Measurements from ENCODE around the gene HECW1.

HECW1 gene

GRCh38 chr7:43438897-43439479 lies 326.5 kb downstream of the HECW1 start:
- Mint-ChIP-seq H3K36me3 (no peaks in the 10 kb centered on the region), H3K27ac (no peak overlapping the region), H3K9me3 (no peaks in the 10 kb centered on the region), H3K4me1 (peaks cover 5% of the 10 kb centered on the region), H3K4me3 (no peak overlapping the region)
- ATAC-seq (no peak), DNase-seq (ENCODE audit: low spot score in 2 of 2) (no peak)

GRCh38 chr7:43439631-43440401 lies 327.4 kb downstream of the HECW1 start:
- H3K9me3 Mint-ChIP-seq, result no peaks in the 10 kb centered on the region
- DNase-seq (ENCODE audit: low spot score in 2 of 2) (peak; percentile 32 to 70), ATAC-seq (peak; percentile 79)
- H3K27ac Mint-ChIP-seq, result no peak overlapping the region
- H3K4me1 Mint-ChIP-seq, result peaks cover 5% of the 10 kb centered on the region
- no peaks in the 10 kb centered on the region for H3K36me3 Mint-ChIP-seq
- no peak overlapping the region for H3K4me3 Mint-ChIP-seq

- ATAC-seq (no peak), DNase-seq (ENCODE audit: low spot score in 2 of 2) (no peak)
- Mint-ChIP-seq H3K27ac (no peak overlapping the region), H3K4me3 (no peak overlapping the region), H3K9me3 (no peaks in the 10 kb centered on the region), H3K4me1 (peaks cover 5% of the 10 kb centered on the region), H3K36me3 (no peaks in the 10 kb centered on the region)
These were observed 329.0 kb downstream of the HECW1 start for GRCh38 chr7:43441231-43442130.

GRCh38 chr7:43443381-43443780 lies 330.9 kb downstream of the HECW1 start:
- DNase-seq (ENCODE audit: low spot score in 2 of 2) (no peak), ATAC-seq (no peak)
- H3K4me1 Mint-ChIP-seq, result peaks cover 5% of the 10 kb centered on the region
- no peak overlapping the region for H3K27ac Mint-ChIP-seq
- H3K4me3 Mint-ChIP-seq, result no peak overlapping the region
- H3K36me3 Mint-ChIP-seq, result no peaks in the 10 kb centered on the region
- no peaks in the 10 kb centered on the region for H3K9me3 Mint-ChIP-seq

GRCh38 chr7:43444711-43445578 lies 332.5 kb downstream of the HECW1 start:
- peak; percentile 17 for ATAC-seq
- Mint-ChIP-seq H3K36me3 (no peaks in the 10 kb centered on the region), H3K4me3 (no peak overlapping the region), H3K4me1 (peaks cover 5% of the 10 kb centered on the region), H3K9me3 (no peaks in the 10 kb centered on the region), H3K27ac (no peak overlapping the region)
- DNase-seq (ENCODE audit: low spot score in 2 of 2), result no peak

- Mint-ChIP-seq H3K9me3 (no peaks in the 10 kb centered on the region), H3K36me3 (no peaks in the 10 kb centered on the region), H3K4me1 (no peaks in the 10 kb centered on the region), H3K4me3 (no peak overlapping the region), H3K27ac (no peak overlapping the region)
- ATAC-seq, result no peak
- DNase-seq (ENCODE audit: low spot score in 2 of 2), result no peak
These were observed 337.1 kb downstream of the HECW1 start for GRCh38 chr7:43449577-43449976.

GRCh38 chr7:43450894-43451293 lies 338.4 kb downstream of the HECW1 start:
- no peak for ATAC-seq
- no peaks in the 10 kb centered on the region for H3K4me1 Mint-ChIP-seq
- DNase-seq (ENCODE audit: low spot score in 2 of 2), result no peak
- H3K36me3 Mint-ChIP-seq, result no peaks in the 10 kb centered on the region
- no peaks in the 10 kb centered on the region for H3K9me3 Mint-ChIP-seq
- H3K27ac Mint-ChIP-seq, result no peak overlapping the region
- H3K4me3 Mint-ChIP-seq, result no peak overlapping the region

GRCh38 chr7:43454936-43455518 lies 342.6 kb downstream of the HECW1 start:
- H3K4me3 Mint-ChIP-seq, result no peak overlapping the region
- H3K36me3 Mint-ChIP-seq, result no peaks in the 10 kb centered on the region
- no peaks in the 10 kb centered on the region for H3K4me1 Mint-ChIP-seq
- no peak for ATAC-seq
- DNase-seq (ENCODE audit: low spot score in 2 of 2), result peak in 1 of 2 donors; percentile 43
- no peak overlapping the region for H3K27ac Mint-ChIP-seq
- H3K9me3 Mint-ChIP-seq, result no peaks in the 10 kb centered on the region

- Mint-ChIP-seq H3K27ac (no peak overlapping the region), H3K4me3 (no peak overlapping the region), H3K36me3 (no peaks in the 10 kb centered on the region), H3K4me1 (peaks cover 3% of the 10 kb centered on the region), H3K9me3 (no peaks in the 10 kb centered on the region)
- ATAC-seq (no peak), DNase-seq (ENCODE audit: low spot score in 2 of 2) (no peak)
These were observed 343.8 kb downstream of the HECW1 start for GRCh38 chr7:43456200-43456599.

GRCh38 chr7:43458330-43459018 lies 346.0 kb downstream of the HECW1 start:
- no peaks in the 10 kb centered on the region for H3K36me3 Mint-ChIP-seq
- no peaks in the 10 kb centered on the region for H3K9me3 Mint-ChIP-seq
- H3K4me1 Mint-ChIP-seq, result peaks cover 9% of the 10 kb centered on the region
- DNase-seq (ENCODE audit: low spot score in 2 of 2), result no peak
- no peak for ATAC-seq
- no peak overlapping the region for H3K4me3 Mint-ChIP-seq
- H3K27ac Mint-ChIP-seq, result no peak overlapping the region

- DNase-seq (ENCODE audit: low spot score in 2 of 2), result no peak
- Mint-ChIP-seq H3K27ac (no peak overlapping the region), H3K36me3 (no peaks in the 10 kb centered on the region), H3K4me1 (peaks cover 9% of the 10 kb centered on the region), H3K9me3 (no peaks in the 10 kb centered on the region), H3K4me3 (no peak overlapping the region)
- no peak for ATAC-seq
These were observed 346.5 kb downstream of the HECW1 start for GRCh38 chr7:43459019-43459337.

- DNase-seq (ENCODE audit: low spot score in 2 of 2) (no peak), ATAC-seq (peak; percentile 72)
- Mint-ChIP-seq H3K4me3 (no peak overlapping the region), H3K27ac (no peak overlapping the region), H3K4me1 (peaks cover 13% of the 10 kb centered on the region), H3K36me3 (no peaks in the 10 kb centered on the region), H3K9me3 (no peaks in the 10 kb centered on the region)
These were observed 348.4 kb downstream of the HECW1 start for GRCh38 chr7:43460733-43461348.

- Mint-ChIP-seq H3K27ac (no peak overlapping the region), H3K4me1 (peaks cover 13% of the 10 kb centered on the region), H3K9me3 (no peaks in the 10 kb centered on the region), H3K4me3 (no peak overlapping the region), H3K36me3 (no peaks in the 10 kb centered on the region)
- peak in 1 of 2 donors; percentile 37 for DNase-seq (ENCODE audit: low spot score in 2 of 2)
- ATAC-seq, result no peak
These were observed 349.0 kb downstream of the HECW1 start for GRCh38 chr7:43461349-43462024.

All from stimulated activated effector memory CD8-positive, alpha-beta T cell treated with anti-CD3 and anti-CD28 coated beads, Interleukin-12 subunit alpha, Interleukin-12 subunit beta, amount 100 ng/mL, for 72 hours (primary cell).